GM03348 (cell line): ENCODE data around the gene IGFBPL1.
"Not testable (repeated sequence)": the region's sequence is repeated elsewhere in the genome, so short reads cannot be mapped to it uniquely, and the experiment has no call there.

Source experiments
- DNase-seq: peaks from one replicate; pipeline ENCODE4 v3.0.0; 2012; ENCODE audit warnings: low spot score

The IGFBPL1 gene

GRCh38 chr9:38431116-38431515 is 6.9 kb upstream of the IGFBPL1 start:
- no peak for DNase-seq

- DNase-seq: no peak
Measured at GRCh38 chr9:38428062-38428461, 3.8 kb upstream of the IGFBPL1 start.

- DNase-seq: no peak
Measured at GRCh38 chr9:38424918-38425317, 664 bp upstream of the IGFBPL1 start.

GRCh38 chr9:38423273-38423972 is 831 bp downstream of the IGFBPL1 start:
- DNase-seq: no peak

GRCh38 chr9:38422555-38423260 is 1.5 kb downstream of the IGFBPL1 start:
- no peak for DNase-seq

- DNase-seq: no peak
Measured at GRCh38 chr9:38421498-38422211, 2.6 kb downstream of the IGFBPL1 start.

GRCh38 chr9:38419181-38419580 is 5.1 kb downstream of the IGFBPL1 start:
- DNase-seq: no peak

GRCh38 chr9:38418366-38418765 is 5.9 kb downstream of the IGFBPL1 start:
- no peak for DNase-seq

GRCh38 chr9:38417003-38417945 is 7.0 kb downstream of the IGFBPL1 start:
- no peak for DNase-seq

- DNase-seq: no peak
Measured at GRCh38 chr9:38416461-38416860, 7.8 kb downstream of the IGFBPL1 start.

GRCh38 chr9:38415856-38416255 is 8.4 kb downstream of the IGFBPL1 start:
- DNase-seq: no peak

GRCh38 chr9:38414040-38414723 is 10.1 kb downstream of the IGFBPL1 start:
- no peak for DNase-seq

GRCh38 chr9:38413283-38413682 is 11.0 kb downstream of the IGFBPL1 start:
- no peak for DNase-seq

- DNase-seq: no peak
Measured at GRCh38 chr9:38412751-38413150, 11.5 kb downstream of the IGFBPL1 start.

- no peak for DNase-seq
Measured at GRCh38 chr9:38408719-38409118, 15.5 kb downstream of the IGFBPL1 start.

GRCh38 chr9:38406476-38407186 is 17.6 kb downstream of the IGFBPL1 start:
- no peak for DNase-seq

GRCh38 chr9:38405785-38406184 is 18.5 kb downstream of the IGFBPL1 start:
- DNase-seq: peak; percentile 44

- no peak for DNase-seq
Measured at GRCh38 chr9:38404314-38404713, 19.9 kb downstream of the IGFBPL1 start.

GRCh38 chr9:38401994-38402393 is 22.3 kb downstream of the IGFBPL1 start:
- DNase-seq: no peak

- DNase-seq: not testable (repeated sequence)
Measured at GRCh38 chr9:38399191-38399590, 25.1 kb downstream of the IGFBPL1 start.

- no peak for DNase-seq
Measured at GRCh38 chr9:38396371-38396671, 27.9 kb downstream of the IGFBPL1 start.
